ENCODE measurements around the gene GASK1B. TPM values are rescaled to one million over a fixed set of nuclear protein-coding genes. Genes with fewer than 3 reads are reported as not detected.

GASK1B gene
- total and polyA plus RNA-seq, 2 of the 13 experiments (the other 11 are each of a cell fraction or from before 2014, with no cell fraction given): 29.1 to 40.4 TPM

GRCh38 chr4:158209825-158210807, 37.3 kb upstream of the GASK1B start, which contains the start of gene TMEM144 (continued):
- no peak for TF ChIP-seq ZNF281 (CRISPR knock-in tag; IDR thresholded peaks at IDR 0.05; ENCODE audit: borderline replicate concordance)
- TF ChIP-seq ZNF460 (CRISPR knock-in tag; IDR thresholded peaks at IDR 0.05; ENCODE audit: borderline replicate concordance): no peak
- TF ChIP-seq CHD4 (IDR thresholded peaks at IDR 0.05; ENCODE audit: borderline replicate concordance, low read length): no peak
- TF ChIP-seq ZNF674 (CRISPR knock-in tag; IDR thresholded peaks at IDR 0.05; ENCODE audit: low read depth): no peak
- no peak for TF ChIP-seq ISL2 (CRISPR knock-in tag; IDR thresholded peaks at IDR 0.05)
- TF ChIP-seq MAFK (conservative IDR thresholded peaks at IDR 0.05 in 1 of 2, IDR thresholded peaks at IDR 0.05 in 1 of 2; ENCODE audit: low read length in 2 of 2): no peak
- no peak for TF ChIP-seq MBNL3 (CRISPR knock-in tag; conservative IDR thresholded peaks at IDR 0.05)
- TF ChIP-seq ZNF343 (CRISPR knock-in tag; IDR thresholded peaks at IDR 0.05): no peak
- no peak for TF ChIP-seq ETV6 (CRISPR knock-in tag; conservative IDR thresholded peaks at IDR 0.05)
- TF ChIP-seq ELF4 (CRISPR knock-in tag; IDR thresholded peaks at IDR 0.05; ENCODE audit: borderline replicate concordance): no peak
- TF ChIP-seq NAIF1 (CRISPR knock-in tag; IDR thresholded peaks at IDR 0.05; ENCODE audit: borderline replicate concordance): no peak
- no peak for TF ChIP-seq GPN1 (CRISPR knock-in tag; IDR thresholded peaks at IDR 0.05; ENCODE audit: borderline replicate concordance)
- no peak for TF ChIP-seq ZNF883 (CRISPR knock-in tag; IDR thresholded peaks at IDR 0.05; ENCODE audit: not compliant biosample characterization)
- TF ChIP-seq MTERF4 (CRISPR knock-in tag; IDR thresholded peaks at IDR 0.05): no peak
- TF ChIP-seq FOXK2 (IDR thresholded peaks at IDR 0.05): no peak
- TF ChIP-seq TRAFD1 (CRISPR knock-in tag; IDR thresholded peaks at IDR 0.05; ENCODE audit: borderline replicate concordance): no peak
- TF ChIP-seq ZNF574 (CRISPR knock-in tag; IDR thresholded peaks at IDR 0.05): peak; percentile 52
- no peak for TF ChIP-seq TSC22D2 (CRISPR knock-in tag; IDR thresholded peaks at IDR 0.05; ENCODE audit: borderline replicate concordance)
- TF ChIP-seq ZNF234 (CRISPR knock-in tag; conservative IDR thresholded peaks at IDR 0.05): no peak
- no peak for TF ChIP-seq ONECUT2 (CRISPR knock-in tag; IDR thresholded peaks at IDR 0.05)
- no peak for TF ChIP-seq ZNF790 (CRISPR knock-in tag; IDR thresholded peaks at IDR 0.05; ENCODE audit: borderline replicate concordance)
